KOPT-K1 (cell line): Measurements from ENCODE around the gene MPP4.

ENCODE experiments used
- H3K27ac ChIP-seq: fragments of 200-600 bp; sonication (generic); 2 replicates; pipeline ENCODE4 v1.5.1; 2016; ENCODE audit warnings: antibody characterized with exemption, mild to moderate bottlenecking, low read depth, low read length; ENCODE audit not compliant: poor library complexity, severe bottlenecking
- H3K36me3 ChIP-seq: fragments of 200-600 bp; sonication (generic); 2 replicates; pipeline ENCODE4 v1.5.1; 2017; ENCODE audit warnings: antibody characterized with exemption, mild to moderate bottlenecking, low read length, moderate library complexity; ENCODE audit not compliant: insufficient read depth
- H3K9me3 ChIP-seq: fragments of 200-600 bp; sonication (generic); 2 replicates; pipeline ENCODE4 v1.5.1; 2017; ENCODE audit warnings: antibody characterized with exemption, low read length, mild to moderate bottlenecking; ENCODE audit not compliant: insufficient read depth, poor library complexity, severe bottlenecking

MPP4 gene, protein sequence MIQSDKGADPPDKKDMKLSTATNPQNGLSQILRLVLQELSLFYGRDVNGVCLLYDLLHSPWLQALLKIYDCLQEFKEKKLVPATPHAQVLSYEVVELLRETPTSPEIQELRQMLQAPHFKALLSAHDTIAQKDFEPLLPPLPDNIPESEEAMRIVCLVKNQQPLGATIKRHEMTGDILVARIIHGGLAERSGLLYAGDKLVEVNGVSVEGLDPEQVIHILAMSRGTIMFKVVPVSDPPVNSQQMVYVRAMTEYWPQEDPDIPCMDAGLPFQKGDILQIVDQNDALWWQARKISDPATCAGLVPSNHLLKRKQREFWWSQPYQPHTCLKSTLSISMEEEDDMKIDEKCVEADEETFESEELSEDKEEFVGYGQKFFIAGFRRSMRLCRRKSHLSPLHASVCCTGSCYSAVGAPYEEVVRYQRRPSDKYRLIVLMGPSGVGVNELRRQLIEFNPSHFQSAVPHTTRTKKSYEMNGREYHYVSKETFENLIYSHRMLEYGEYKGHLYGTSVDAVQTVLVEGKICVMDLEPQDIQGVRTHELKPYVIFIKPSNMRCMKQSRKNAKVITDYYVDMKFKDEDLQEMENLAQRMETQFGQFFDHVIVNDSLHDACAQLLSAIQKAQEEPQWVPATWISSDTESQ

DNA sequence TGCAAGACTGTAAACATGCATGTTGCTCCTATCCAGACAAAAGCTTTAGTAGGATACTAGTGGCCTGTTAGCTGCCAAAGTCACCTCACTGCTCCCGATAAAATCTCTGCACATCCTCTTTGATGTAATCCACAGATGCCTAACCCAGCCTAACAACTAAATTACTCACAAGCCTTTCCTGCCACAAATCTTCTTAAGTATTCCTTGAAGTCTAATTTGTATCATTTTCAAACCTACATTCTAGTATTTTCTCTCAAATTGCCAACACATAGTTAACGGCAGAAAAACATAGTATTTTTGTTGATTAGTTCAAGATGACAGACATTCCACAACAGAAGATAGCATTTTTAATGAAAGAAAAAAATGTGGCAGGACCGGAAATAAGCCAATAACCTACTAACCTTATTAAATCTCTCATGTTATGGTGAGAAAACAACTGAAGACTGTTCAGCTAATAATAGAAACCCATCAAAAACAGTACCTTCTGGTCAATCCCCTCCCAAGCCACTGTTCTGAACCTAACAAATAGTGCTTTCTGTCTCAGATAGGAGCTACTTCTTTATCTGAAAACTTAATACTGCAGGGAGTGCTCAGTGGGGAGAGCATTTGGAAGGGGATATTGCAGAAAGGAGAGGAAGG, at the start of gene MPP4:
TSS of gene MPP4 (minus strand) at position 57 of the 639 bp plus-strand sequence. CDS start 4,690 bp downstream, outside the sequence.
- Histone ChIP-seq H3K9me3 (no peaks in the 10 kb centered on the region), H3K36me3 (no peaks in the 10 kb centered on the region; the same call in 1 of the 2 replicates), H3K27ac (no peak within 1 kb of the TSS)

DNA sequence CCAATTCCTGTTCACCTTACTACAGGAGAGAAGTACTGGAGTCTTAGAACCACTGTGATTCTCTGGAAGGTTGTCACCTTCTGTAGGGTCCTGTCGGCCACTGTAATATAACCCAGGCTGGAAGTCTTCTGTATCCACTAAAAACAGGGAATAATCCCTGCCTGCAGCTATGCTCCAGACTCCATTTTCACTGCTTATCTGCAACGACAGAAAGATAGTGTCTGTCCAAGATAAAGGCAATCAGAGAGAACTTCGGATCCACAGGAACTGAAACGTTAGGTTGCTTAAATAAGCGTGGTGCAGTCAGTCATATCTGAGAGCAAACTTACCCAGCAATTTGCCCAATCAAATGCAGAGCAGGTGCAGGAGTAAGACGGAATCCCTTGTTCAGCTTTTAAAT, 48.1 kb upstream of the MPP4 start:
- Histone ChIP-seq H3K36me3 (peaks cover 20% of the 10 kb centered on the region; the same call in 1 of the 2 replicates), H3K27ac (no peak overlapping the region), H3K9me3 (no peaks in the 10 kb centered on the region)

DNA sequence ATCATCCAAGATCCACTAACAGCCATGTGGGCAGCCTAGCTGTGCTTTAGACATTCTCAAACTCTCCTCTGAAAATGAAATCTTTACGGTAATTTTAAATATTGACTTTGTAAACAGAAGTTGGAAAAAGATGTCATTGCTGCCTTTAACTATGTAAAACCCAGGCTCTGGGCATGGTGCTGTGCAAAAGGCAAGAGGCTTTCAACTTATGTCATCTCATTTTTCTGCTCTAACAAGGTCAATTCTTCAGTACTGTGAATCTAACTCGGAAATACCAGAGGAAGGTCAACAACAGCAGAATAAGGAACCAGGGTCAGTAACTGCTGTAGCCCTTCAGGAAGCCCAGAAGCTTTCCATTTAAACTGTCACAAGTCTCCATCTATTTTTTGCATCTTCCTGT, 37.0 kb upstream of the MPP4 start:
- Histone ChIP-seq H3K9me3 (peaks cover 9% of the 10 kb centered on the region), H3K27ac (no peak overlapping the region), H3K36me3 (0 out of 2 replicates have a peak, but pooled peaks cover 8% of the 10 kb centered on the region)

DNA sequence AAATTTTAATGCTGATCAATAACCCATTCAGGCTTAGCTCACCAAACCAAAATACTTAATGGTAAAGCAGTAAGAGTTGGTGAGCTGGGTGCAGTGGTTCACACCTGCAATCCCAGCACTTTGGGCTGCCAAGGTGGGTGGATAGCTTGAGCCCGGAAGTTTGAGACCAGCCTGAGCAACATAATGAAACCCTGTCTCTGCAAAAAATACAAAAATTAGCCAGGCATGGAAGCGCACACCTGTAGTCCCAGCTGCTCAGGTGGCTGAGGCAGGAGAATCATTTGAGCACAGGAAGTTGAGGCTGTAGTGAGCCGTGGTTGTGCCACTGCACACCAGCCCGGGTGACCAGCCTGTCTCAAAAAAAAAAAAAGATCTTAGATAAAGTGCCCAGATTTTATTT, 35.7 kb upstream of the MPP4 start:
- H3K36me3 ChIP-seq: 0 out of 2 replicates have a peak, but pooled peaks cover 8% of the 10 kb centered on the region
- H3K9me3 ChIP-seq: peaks cover 9% of the 10 kb centered on the region
- no peak overlapping the region for H3K27ac ChIP-seq

DNA sequence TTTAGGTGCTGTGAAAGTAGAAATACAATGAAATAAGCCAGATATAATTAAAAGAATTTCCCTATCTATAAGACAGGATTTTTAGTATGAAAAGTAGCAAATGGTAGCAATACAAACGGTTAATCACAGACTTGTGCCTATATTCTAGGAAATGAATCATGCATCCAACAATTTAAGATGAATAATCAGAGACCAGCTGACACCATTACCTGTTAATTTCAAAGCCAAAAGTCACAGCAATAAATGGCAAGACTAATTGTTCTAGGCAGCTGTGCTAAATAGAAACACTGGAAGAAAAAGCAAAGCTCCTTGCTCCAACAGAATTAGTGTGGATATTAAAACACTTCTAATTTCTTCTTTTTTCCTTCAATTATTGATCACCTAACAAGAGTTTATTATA, 35.1 kb upstream of the MPP4 start:
- Histone ChIP-seq H3K27ac (no peak overlapping the region), H3K36me3 (0 out of 2 replicates have a peak, but pooled peaks cover 8% of the 10 kb centered on the region), H3K9me3 (peaks cover 9% of the 10 kb centered on the region)

DNA sequence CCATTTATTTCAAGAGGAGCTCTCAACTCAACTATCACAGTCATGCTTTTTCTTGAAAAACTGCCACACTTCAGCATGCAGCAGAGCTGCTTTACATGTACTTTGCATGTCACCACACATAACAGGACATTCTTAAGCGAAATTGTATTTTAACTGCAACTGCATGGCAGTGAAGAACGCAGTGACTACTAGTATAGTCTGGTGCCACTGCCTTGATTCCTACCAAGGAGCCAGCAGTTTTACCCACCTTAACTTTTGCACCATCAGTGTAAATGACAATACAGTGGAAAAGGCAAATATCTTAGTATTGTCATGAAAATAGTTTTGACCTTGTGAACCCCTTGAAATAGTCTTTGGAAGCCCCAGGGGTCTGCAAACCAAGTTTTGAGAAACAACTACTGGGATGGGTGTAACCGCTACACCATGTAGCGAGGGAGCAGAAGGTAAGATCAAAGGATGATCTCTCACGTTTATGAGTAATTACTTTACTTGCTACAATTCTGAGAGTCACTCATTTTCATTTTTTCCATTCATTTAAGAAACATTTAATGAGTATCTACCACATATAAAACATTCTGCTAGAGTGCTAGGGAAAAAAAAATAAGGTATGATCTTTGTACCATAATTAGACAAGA, 32.3 kb upstream of the MPP4 start:
- H3K27ac ChIP-seq: no peak overlapping the region
- H3K9me3 ChIP-seq: no peaks in the 10 kb centered on the region
- peaks cover 8% of the 10 kb centered on the region; the same call in 1 of the 2 replicates for H3K36me3 ChIP-seq

DNA sequence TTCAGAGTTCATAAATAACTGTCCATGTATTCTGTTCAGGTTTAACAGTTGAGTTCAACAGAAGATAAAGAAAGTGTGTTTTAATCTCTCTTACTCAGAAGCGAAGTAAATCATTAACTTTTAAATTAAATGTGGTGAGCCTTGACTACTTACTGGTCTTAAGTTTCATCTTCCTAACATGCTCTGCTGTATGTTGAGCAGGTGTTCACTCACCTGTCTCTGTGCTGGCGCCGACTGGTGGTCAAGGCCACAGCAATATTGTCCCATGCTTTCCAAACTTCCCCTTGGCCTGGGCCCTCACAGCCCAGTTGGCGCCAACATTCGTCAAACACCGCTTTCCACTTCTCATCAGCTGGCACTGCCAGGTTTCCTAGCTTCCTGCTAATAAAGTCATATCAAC, 17.0 kb upstream of the MPP4 start:
- H3K27ac ChIP-seq: no peak overlapping the region
- peaks cover 9% of the 10 kb centered on the region for H3K9me3 ChIP-seq
- peaks cover 26% of the 10 kb centered on the region for H3K36me3 ChIP-seq

DNA sequence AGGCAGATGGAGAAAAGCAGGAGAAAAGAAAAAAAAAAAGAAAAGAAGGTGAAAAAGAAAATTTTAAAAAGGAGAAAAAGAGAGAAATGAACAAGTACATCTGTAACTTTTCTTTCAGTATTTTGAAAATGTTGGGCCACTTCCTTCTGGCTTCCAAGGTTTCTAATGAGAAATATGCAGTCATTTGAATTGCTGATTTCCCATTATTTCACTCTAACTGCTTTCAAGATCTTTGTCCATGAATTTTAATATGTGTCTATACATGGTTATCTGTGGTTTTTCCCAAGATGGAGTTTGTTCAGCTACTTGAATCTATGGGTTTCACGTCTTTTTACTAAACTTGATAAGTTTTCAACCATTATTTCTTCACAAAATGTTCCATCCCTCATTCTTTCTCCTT, 14.3 kb upstream of the MPP4 start:
- Histone ChIP-seq H3K36me3 (peaks cover 29% of the 10 kb centered on the region), H3K27ac (no peak overlapping the region), H3K9me3 (no peaks in the 10 kb centered on the region)

DNA sequence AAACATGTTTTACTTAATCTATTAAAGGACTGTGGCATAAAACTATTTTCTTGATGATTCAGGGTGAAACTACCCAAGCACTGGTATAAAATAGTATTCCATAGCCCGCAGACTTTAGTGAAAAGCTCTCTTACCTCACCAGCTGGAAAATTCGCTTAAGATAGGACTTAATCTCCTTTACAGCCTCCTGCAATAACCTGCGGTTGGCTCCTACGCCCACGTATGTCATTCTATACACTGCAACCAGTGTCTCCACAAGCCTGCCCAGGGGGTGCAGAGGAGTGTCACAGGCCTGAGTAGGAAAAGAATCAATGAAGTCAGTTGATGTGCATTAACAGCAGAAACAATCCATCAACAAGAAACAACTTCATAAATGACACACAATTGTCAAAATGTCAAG, 11.3 kb upstream of the MPP4 start:
- H3K27ac ChIP-seq: no peak overlapping the region

DNA sequence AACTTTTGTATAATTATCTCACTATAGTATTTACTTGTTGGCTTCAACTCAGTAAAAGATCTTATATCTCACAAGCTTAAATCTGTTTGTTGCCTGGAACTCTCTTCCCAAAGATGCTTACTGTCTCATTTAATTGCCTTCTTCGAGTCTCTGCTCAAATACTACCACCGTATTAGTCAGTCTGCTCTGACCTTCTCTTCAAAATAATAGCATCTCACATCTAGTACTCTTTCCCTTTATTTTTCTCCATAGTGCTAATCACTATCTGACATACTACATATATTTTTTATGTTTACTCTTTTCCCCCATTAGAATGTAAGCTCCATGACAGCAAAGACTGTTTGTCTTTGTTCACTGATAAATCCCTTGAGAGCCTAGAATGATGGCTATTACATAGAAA, 10.6 kb upstream of the MPP4 start:
- Histone ChIP-seq H3K9me3 (no peaks in the 10 kb centered on the region), H3K36me3 (peaks cover 14% of the 10 kb centered on the region), H3K27ac (no peak overlapping the region)

More for the DNA sequence above, 11.3 kb upstream of the MPP4 start:
- Histone ChIP-seq H3K36me3 (peaks cover 14% of the 10 kb centered on the region), H3K9me3 (no peaks in the 10 kb centered on the region)

DNA sequence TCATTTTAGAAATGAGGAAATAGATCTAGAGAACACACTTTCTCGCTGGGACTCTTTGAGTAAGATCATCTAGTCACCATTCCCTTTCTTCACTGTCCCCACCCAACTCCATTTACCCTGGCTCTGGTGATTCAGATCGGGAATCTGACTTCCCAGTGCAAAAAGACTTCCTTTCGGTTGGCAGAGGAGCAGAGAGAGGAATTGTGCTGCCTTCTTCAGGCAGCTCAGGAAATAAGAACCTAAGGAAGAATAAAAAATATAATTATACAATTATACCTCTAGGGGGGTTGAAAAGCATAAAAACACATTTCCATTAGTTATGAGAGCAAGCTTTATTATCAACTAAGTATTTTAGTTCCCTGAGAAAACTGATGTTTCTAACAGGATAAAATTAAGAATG, 9.3 kb upstream of the MPP4 start:
- Histone ChIP-seq H3K9me3 (no peaks in the 10 kb centered on the region), H3K27ac (peak overlapping the region; percentile 36), H3K36me3 (peaks cover 16% of the 10 kb centered on the region; the same call in 1 of the 2 replicates)

DNA sequence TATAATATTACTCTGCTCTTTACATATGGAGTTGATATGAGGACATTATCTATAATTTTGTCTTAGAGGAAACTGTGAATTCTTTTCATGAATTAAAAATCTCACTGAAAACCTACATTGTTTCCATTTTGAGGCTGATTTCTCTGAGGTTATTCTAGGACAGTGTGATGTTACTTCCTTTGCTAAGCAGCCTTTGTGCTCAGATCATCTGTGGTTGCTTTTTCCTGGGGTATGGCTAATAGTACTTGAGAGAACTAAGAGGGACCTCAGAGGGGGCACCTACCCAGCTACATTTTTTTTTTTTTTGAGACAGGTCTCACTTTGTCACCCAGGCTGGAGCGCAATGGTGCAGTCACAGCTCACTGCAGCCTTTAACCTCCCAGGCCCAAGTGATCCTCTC, 8.7 kb upstream of the MPP4 start:
- Histone ChIP-seq H3K36me3 (peaks cover 16% of the 10 kb centered on the region; the same call in 1 of the 2 replicates), H3K9me3 (no peaks in the 10 kb centered on the region), H3K27ac (peak overlapping the region; percentile 36)

DNA sequence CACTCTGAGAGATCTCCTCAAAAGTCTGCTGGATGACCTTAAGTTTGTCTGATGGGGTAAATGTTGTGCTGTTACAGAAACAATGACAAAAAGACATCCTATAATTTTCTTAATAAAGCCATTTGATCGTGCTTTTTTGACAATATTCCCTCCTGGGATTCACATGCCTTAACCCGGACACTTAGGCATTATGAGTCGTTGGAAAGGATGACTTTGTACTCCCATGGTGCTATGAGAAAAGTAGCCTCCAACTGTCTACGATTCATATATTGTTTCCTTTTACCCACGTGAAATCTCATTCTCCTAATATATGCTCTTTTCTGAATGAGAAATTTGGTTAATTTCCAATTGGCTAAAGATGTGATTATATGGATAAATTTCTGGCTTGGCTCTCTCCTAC, 6.1 kb upstream of the MPP4 start:
- peaks cover 13% of the 10 kb centered on the region; the same call in 1 of the 2 replicates for H3K36me3 ChIP-seq
- H3K9me3 ChIP-seq: no peaks in the 10 kb centered on the region

DNA sequence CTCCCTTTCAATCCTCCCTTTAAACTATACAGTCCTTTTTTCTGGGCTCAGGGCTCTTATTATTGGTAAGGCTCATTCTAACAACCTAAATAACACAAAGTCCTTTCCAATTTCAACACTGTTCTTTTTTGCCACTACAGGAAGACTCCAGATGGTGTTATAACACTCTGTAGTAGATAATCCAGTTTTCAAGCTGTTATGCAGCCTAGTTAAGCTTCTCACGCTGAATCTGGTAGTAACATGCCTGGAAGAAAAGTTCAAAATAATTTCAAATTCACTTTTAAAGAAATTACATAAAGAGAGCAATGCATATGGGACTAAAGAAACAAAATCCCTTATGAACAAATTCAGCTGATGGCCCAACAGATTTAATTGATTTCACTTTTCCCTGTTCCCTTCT, 3.2 kb upstream of the MPP4 start:
- Histone ChIP-seq H3K36me3 (peaks cover 13% of the 10 kb centered on the region; the same call in 1 of the 2 replicates), H3K9me3 (no peaks in the 10 kb centered on the region), H3K27ac (no peak overlapping the region)

More for the DNA sequence above, 6.1 kb upstream of the MPP4 start:
- no peak overlapping the region for H3K27ac ChIP-seq

DNA sequence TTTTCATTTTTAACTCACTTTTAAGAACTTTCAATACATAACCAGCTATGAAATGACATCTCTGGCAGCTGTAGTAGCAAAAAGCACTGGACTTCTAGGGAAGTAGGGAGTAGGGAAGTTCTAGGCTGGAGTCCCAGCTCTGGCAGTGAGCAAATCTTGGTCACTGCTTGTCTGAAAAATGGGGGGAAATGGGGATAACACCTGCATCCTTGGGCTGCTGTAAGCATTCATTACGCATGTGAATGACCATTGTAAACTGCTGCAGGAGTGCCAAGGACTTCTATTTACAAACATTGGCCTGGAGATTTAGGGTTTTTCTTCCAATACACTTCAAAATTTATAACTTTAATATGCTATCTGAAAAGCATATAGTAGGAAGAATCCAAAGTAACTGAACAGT, 972 bp upstream of the MPP4 start:
- H3K36me3 ChIP-seq: peaks cover 7% of the 10 kb centered on the region; the same call in 1 of the 2 replicates
- no peak overlapping the region for H3K27ac ChIP-seq
- no peaks in the 10 kb centered on the region for H3K9me3 ChIP-seq
